ENCODE results near the gene HCAR1.
"Not testable (repeated sequence)": the region's sequence is repeated elsewhere in the genome, so short reads cannot be mapped to it uniquely, and the experiment has no call there.

The HCAR1 gene

GRCh38 chr12:122700038-122700710, 30.5 kb downstream of the HCAR1 start:
- not testable (repeated sequence) for H4K20me1 ChIP-seq (ENCODE audit: insufficient read depth, low read length); H3F3A ChIP-seq (ENCODE audit: insufficient read depth, low read length); H3K4me2 ChIP-seq (ENCODE audit: low read length); H3K9ac ChIP-seq (ENCODE audit: low read length); H3K4me1 ChIP-seq (ENCODE audit: insufficient read depth, low read length, severe bottlenecking); H3K36me3 ChIP-seq (ENCODE audit: insufficient read depth, low read length); H3K79me2 ChIP-seq (ENCODE audit: insufficient read depth, low read length); H3K4me3 ChIP-seq (ENCODE audit: low read depth, low read length, poor library complexity, severe bottlenecking); H3K27me3 ChIP-seq (ENCODE audit: insufficient read depth, low read length); H2AFZ ChIP-seq (ENCODE audit: low read length); H3K9me3 ChIP-seq (ENCODE audit: low read length); H3K9me2 ChIP-seq (ENCODE audit: low read depth, low read length); H3K27ac ChIP-seq (ENCODE audit: low read depth, low read length, poor library complexity, severe bottlenecking)

GRCh38 chr12:122696922-122697321, 33.7 kb downstream of the HCAR1 start:
- not testable (repeated sequence) for H3K79me2 ChIP-seq (ENCODE audit: insufficient read depth, low read length); H3K4me2 ChIP-seq (ENCODE audit: low read length); H3K9me3 ChIP-seq (ENCODE audit: low read length); H4K20me1 ChIP-seq (ENCODE audit: insufficient read depth, low read length); H3F3A ChIP-seq (ENCODE audit: insufficient read depth, low read length); H2AFZ ChIP-seq (ENCODE audit: low read length); H3K9ac ChIP-seq (ENCODE audit: low read length); H3K9me2 ChIP-seq (ENCODE audit: low read depth, low read length); H3K4me1 ChIP-seq (ENCODE audit: insufficient read depth, low read length, severe bottlenecking); H3K27me3 ChIP-seq (ENCODE audit: insufficient read depth, low read length); H3K27ac ChIP-seq (ENCODE audit: low read depth, low read length, poor library complexity, severe bottlenecking); H3K4me3 ChIP-seq (ENCODE audit: low read depth, low read length, poor library complexity, severe bottlenecking); H3K36me3 ChIP-seq (ENCODE audit: insufficient read depth, low read length)

GRCh38 chr12:122691566-122691965, 39.1 kb downstream of the HCAR1 start:
- no peak overlapping the region for H3K9ac ChIP-seq (ENCODE audit: low read length)
- H3K27ac ChIP-seq (ENCODE audit: low read depth, low read length, poor library complexity, severe bottlenecking), result no peak overlapping the region
- H3K4me3 ChIP-seq (ENCODE audit: low read depth, low read length, poor library complexity, severe bottlenecking), result no peak overlapping the region
- no peaks in the 10 kb centered on the region for H3K4me1 ChIP-seq (ENCODE audit: insufficient read depth, low read length, severe bottlenecking)
- no peaks in the 10 kb centered on the region for H3K36me3 ChIP-seq (ENCODE audit: insufficient read depth, low read length)
- no peaks in the 10 kb centered on the region for H3K9me3 ChIP-seq (ENCODE audit: low read length)
- H3K9me2 ChIP-seq (ENCODE audit: low read depth, low read length), result no peaks in the 10 kb centered on the region
- H4K20me1 ChIP-seq (ENCODE audit: insufficient read depth, low read length), result no peaks in the 10 kb centered on the region
- no peaks in the 10 kb centered on the region for H3F3A ChIP-seq (ENCODE audit: insufficient read depth, low read length)
- H3K27me3 ChIP-seq (ENCODE audit: insufficient read depth, low read length), result no peaks in the 10 kb centered on the region
- TF ChIP-seq CTCF (IDR thresholded peaks at IDR 0.05; ENCODE audit: low read length) (no peak), EZH2 (IDR thresholded peaks at IDR 0.05; ENCODE audit: borderline replicate concordance, low read length) (no peak)
- no peak overlapping the region for H2AFZ ChIP-seq (ENCODE audit: low read length)
- H3K79me2 ChIP-seq (ENCODE audit: insufficient read depth, low read length), result no peaks in the 10 kb centered on the region
- H3K4me2 ChIP-seq (ENCODE audit: low read length), result no peak overlapping the region

GRCh38 chr12:122688291-122688690, 42.4 kb downstream of the HCAR1 start:
- H3K4me3 ChIP-seq (ENCODE audit: low read depth, low read length, poor library complexity, severe bottlenecking), result no peak overlapping the region
- H3K79me2 ChIP-seq (ENCODE audit: insufficient read depth, low read length), result no peaks in the 10 kb centered on the region
- no peak overlapping the region for H3K9ac ChIP-seq (ENCODE audit: low read length)
- no peak overlapping the region for H3K27ac ChIP-seq (ENCODE audit: low read depth, low read length, poor library complexity, severe bottlenecking)
- no peaks in the 10 kb centered on the region for H3K9me3 ChIP-seq (ENCODE audit: low read length)
- no peaks in the 10 kb centered on the region for H4K20me1 ChIP-seq (ENCODE audit: insufficient read depth, low read length)
- no peaks in the 10 kb centered on the region for H3K27me3 ChIP-seq (ENCODE audit: insufficient read depth, low read length)
- H3F3A ChIP-seq (ENCODE audit: insufficient read depth, low read length), result no peaks in the 10 kb centered on the region
- no peak overlapping the region for H2AFZ ChIP-seq (ENCODE audit: low read length)
- H3K4me2 ChIP-seq (ENCODE audit: low read length), result no peak overlapping the region
- H3K4me1 ChIP-seq (ENCODE audit: insufficient read depth, low read length, severe bottlenecking), result no peaks in the 10 kb centered on the region
- TF ChIP-seq CTCF (IDR thresholded peaks at IDR 0.05; ENCODE audit: low read length), result no peak
- no peak for TF ChIP-seq EZH2 (IDR thresholded peaks at IDR 0.05; ENCODE audit: borderline replicate concordance, low read length)
- H3K36me3 ChIP-seq (ENCODE audit: insufficient read depth, low read length), result no peaks in the 10 kb centered on the region
- no peaks in the 10 kb centered on the region for H3K9me2 ChIP-seq (ENCODE audit: low read depth, low read length)
